Heart right ventricle (tissue), 16 donors: ENCODE measurements around the gene DNAJB1. TPM values are rescaled to one million over a fixed set of nuclear protein-coding genes. Genes with fewer than 3 reads are reported as not detected.

ENCODE experiments used
- ATAC-seq, 8 donors: fragments of 200-7000 bp; cut with Tn5 transposase; one replicate each; pipeline ENCODE4 v1.9.1; 2020; ENCODE audit warnings: mild to moderate bottlenecking in 8 of 8, moderate library complexity in 8 of 8, moderate number of reproducible peaks in 1 of 8
- DNase-seq, 2 donors: peaks; one replicate each; pipeline ENCODE4 v3.0.0-alpha.2; 2020
- H3K27ac ChIP-seq, 10 donors: fragments of 200-600 bp; sonication (generic) in 2 of 10; one replicate each; pipeline versions ENCODE4 v1.5.0 to v1.8.0; 2020 to 2022; ENCODE audit warnings: mild to moderate bottlenecking in 3 of 10
- H3K27me3 ChIP-seq, 7 donors: fragments of 200-600 bp; one replicate each; pipeline ENCODE4 v1.8.0; 2021 to 2022; ENCODE audit warnings: mild to moderate bottlenecking in 2 of 7
- H3K36me3 ChIP-seq, 9 donors: fragments of 200-600 bp; sonication (generic) in 1 of 9; one replicate each; pipeline versions ENCODE4 v1.5.0 to v1.8.0; 2020 to 2022; ENCODE audit warnings: mild to moderate bottlenecking in 2 of 9
- H3K4me1 ChIP-seq, 9 donors: fragments of 200-600 bp; sonication (generic) in 1 of 9; one replicate each; pipeline versions ENCODE4 v1.5.0 to v1.8.0; 2020 to 2022; ENCODE audit warnings: mild to moderate bottlenecking in 4 of 9
- H3K4me3 ChIP-seq, 10 donors: fragments of 200-600 bp; sonication (generic) in 2 of 10; one replicate each; pipeline versions ENCODE4 v1.5.0 to v1.8.0; 2020 to 2022; ENCODE audit warnings: mild to moderate bottlenecking in 7 of 10, moderate library complexity in 2 of 10
- H3K9me3 ChIP-seq, 11 donors: fragments of 200-600 bp in 10 of 11; sonication (generic) in 2 of 11; one replicate each; pipeline versions ENCODE4 v1.5.0 to v1.8.0; 2013 to 2022; ENCODE audit warnings: mild to moderate bottlenecking in 2 of 11, control low read depth in 1 of 11, moderate library complexity in 1 of 11
- CTCF ChIP-seq, 9 donors: fragments of 200-600 bp; sonication (generic) in 2 of 9; IDR thresholded peaks; one replicate each; pipeline versions ENCODE4 v1.5.0 to v1.8.0; 2021 to 2022; ENCODE audit warnings: antibody characterized with exemption in 9 of 9, mild to moderate bottlenecking in 5 of 9, moderate library complexity in 1 of 9
- WGBS, 2 donors: extraction: QIAGEN DNeasy Blood & Tissue Kit; methylation state at CpG; one replicate each; pipeline ENCODE4 v1.1.7; 2013; ENCODE audit warnings: inconsistent platforms in 1 of 2; 5-methylcytosine and 5-hydroxymethylcytosine counted together
- intact Hi-C, 10 donors: fragments of 100-400 bp; cut with DNase I; formaldehyde crosslinking; loops; one replicate each; pipeline versions ENCODE4 v1.11.1 to v1.14.2; 2022
- polyA plus RNA-seq, 2 donors: library from polyadenylated mRNA; stranded (reverse); fragments of 200-250 nt; gene quantifications; one replicate each; pipeline ENCODE4 v1.2.3, GENCODE V29; 2013
- total RNA-seq, 10 donors: library from RNA; stranded (reverse); fragmentation: NEBNext Ultra II Directional in 3 of 10; extraction: Animal tissue kit (Norgen Biotek cat#: 25700) in 3 of 10; gene quantifications; one replicate each; pipeline versions ENCODE4 v1.2.1 to v1.2.4, GENCODE V29; 2021 to 2023
- donor health status: Arrhythmogenic right ventricular cardiomyopathy.
- donor health status: ischemic (EF 13 %, LVEDD 7.1; RV severe dilation, severe dysfunction).
- donor health status: healthy with polysubstance abuse.
- donor health status: DM: no; HTN: yes; CAD: no.
- donor health status: DM: no; HTN: no; CAD: no.
- donor health status: ischemic (EF 25% LVEDD 6.9; RV normal size, moderate dysfunction).
- donor health status: ischemic (EF 25% LVEDD 5.7; RV mildly dilated, moderate dysfunction).
- donor health status: healthy.
- donor health status: DM: yes; HTN: yes; CAD: no.
- donor health status: Ischemic cardiomyopathy.
- donor health status: ischemic (EF 35%, LVEDD 5.7; RV mildly dilated, moderate dysfunction).
- donor health status: nonischemic (EF 11% LVEDD 7.7; RV severe dilation, severe dysfunction).
- donor health status: DM: yes; HTN: yes; CAD: no.
- donor health status: PGD.
- donor health status: ischemic (EF 29% LVEDD 5.4; RV normal size, mild dysfunction).
- donor health status: nonischemic (EF 23%, LVEDD 6.1; RV moderate dilation, normal function).

DNAJB1 gene
- total and polyA plus RNA-seq, 12 donors = 23.6 to 99.0 (median 44.6) TPM

- intact Hi-C loops = no loop called here
- DNase-seq (peak; percentile 99 to 100), ATAC-seq (peak; percentile 97 to 98 (median 98))
- no peaks in the 10 kb centered on the region for H3K27me3 ChIP-seq
- no peaks in the 10 kb centered on the region for H3K36me3 ChIP-seq
- WGBS, 2 donors = 0 to 1% methylated on average over 57 to 59 of the region's 59 CpGs
- H3K9me3 ChIP-seq = no peaks in the 10 kb centered on the region
- TF ChIP-seq CTCF (IDR thresholded peaks at IDR 0.05) = peak in 1 of 9 donors; percentile 28
- H3K4me3 ChIP-seq = peak within 1 kb of the TSS; percentile 58 to 92 (median 77)
- H3K27ac ChIP-seq = peak within 1 kb of the TSS; percentile 82 to 95 (median 86)
- H3K4me1 ChIP-seq = peaks cover 0 to 43% (median 30%) of the 10 kb centered on the region in 9 donors
Measured at GRCh38 chr19:14529254-14530004, 11.2 kb upstream of the DNAJB1 start, which contains the start of gene TECR. Gene TECR, plus strand, starts transcription at chr19:14529594. Its CDS starts 103 bp downstream, at chr19:14529697.

GRCh38 chr19:14528419-14529253 lies 10.4 kb upstream of the DNAJB1 start:
- 36 to 41% methylated on average over 39 of the region's 39 CpGs for WGBS, 2 donors
- DNase-seq = peak in 1 of 2 donors; percentile 15
- Histone ChIP-seq H3K4me1 (peaks cover 0 to 41% (median 30%) of the 10 kb centered on the region in 9 donors), H3K27me3 (no peaks in the 10 kb centered on the region), H3K9me3 (no peaks in the 10 kb centered on the region), H3K4me3 (peak overlapping the region; percentile 58 to 92 (median 77)), H3K27ac (peak overlapping the region in 7 of 10 donors; percentile 20 to 92 (median 59)), H3K36me3 (no peaks in the 10 kb centered on the region)
- intact Hi-C loops = no loop called here
- ATAC-seq = no peak
- TF ChIP-seq CTCF (IDR thresholded peaks at IDR 0.05) = no peak

- Histone ChIP-seq H3K9me3 (no peaks in the 10 kb centered on the region), H3K27ac (no peak overlapping the region)
Measured at GRCh38 chr19:14526423-14526822, 8.2 kb upstream of the DNAJB1 start.

More at GRCh38 chr19:14526423-14526822, 8.2 kb upstream of the DNAJB1 start:
- ATAC-seq (no peak), DNase-seq (no peak)
- Histone ChIP-seq H3K27me3 (no peaks in the 10 kb centered on the region), H3K4me3 (no peak overlapping the region), H3K4me1 (peaks cover 0 to 20% (median 15%) of the 10 kb centered on the region in 9 donors), H3K36me3 (no peaks in the 10 kb centered on the region)
- intact Hi-C loops = no loop called here
- no peak for TF ChIP-seq CTCF (IDR thresholded peaks at IDR 0.05)
- 76 to 79% methylated on average over 4 of the region's 4 CpGs for WGBS, 2 donors
